Measurements from ENCODE around the gene CTSD. TPM values are rescaled to one million over a fixed set of nuclear protein-coding genes. Genes with fewer than 3 reads are reported as not detected.
"Not testable (repeated sequence)": the region's sequence is repeated elsewhere in the genome, so short reads cannot be mapped to it uniquely, and the experiment has no call there.

Gene CTSD
- polyA plus RNA-seq, 3 donors = 192 to 255 (median 211) TPM

DNA sequence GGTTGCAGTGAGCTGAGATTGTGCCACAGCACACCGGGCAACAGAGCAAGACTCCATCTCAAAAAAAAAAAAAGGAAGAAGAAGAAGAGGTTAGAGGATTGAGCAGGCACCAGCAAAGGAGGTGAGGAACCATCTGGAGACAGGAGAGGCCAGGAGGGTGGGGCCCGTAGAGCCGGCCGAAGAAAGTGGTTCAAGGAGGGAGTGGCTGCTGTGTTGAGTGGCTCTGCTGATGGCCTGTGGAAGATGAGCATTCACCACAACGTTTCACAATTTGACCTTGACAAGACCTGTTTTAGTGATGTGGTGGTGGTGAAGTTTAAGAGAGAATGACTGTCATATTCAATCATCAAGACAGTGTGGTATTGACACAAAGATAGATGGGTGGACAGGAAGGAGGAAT, 6.8 kb upstream of the CTSD start:
- DNase-seq (ENCODE audit: low read depth in 3 of 3, low spot score in 2 of 3) = no peak

DNA sequence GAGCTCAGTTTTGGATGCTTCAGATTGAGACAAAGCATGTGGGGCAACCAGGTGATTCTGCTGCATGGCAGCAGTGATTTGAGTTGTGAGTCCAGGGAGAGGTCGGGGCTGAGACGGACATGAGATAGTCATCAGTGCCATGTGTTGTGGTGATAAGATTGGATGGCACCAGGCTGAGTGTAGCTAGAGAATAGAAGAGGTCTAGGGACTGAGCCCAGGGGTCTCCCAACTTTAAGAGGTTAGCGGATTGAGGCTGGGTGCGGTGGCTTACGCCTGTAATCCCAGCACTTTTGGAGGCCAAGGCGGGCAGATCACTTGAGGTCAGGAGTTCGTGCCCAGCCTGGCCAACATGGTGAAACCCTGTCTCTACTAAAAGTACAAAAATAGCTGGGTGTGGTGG, 6.3 kb upstream of the CTSD start:
- no peak for DNase-seq (ENCODE audit: low read depth in 3 of 3, low spot score in 2 of 3)

GRCh38 chr11:1769304-1769936, 5.7 kb upstream of the CTSD start:
- DNase-seq (ENCODE audit: low read depth in 3 of 3, low spot score in 2 of 3) = not testable (repeated sequence)

GRCh38 chr11:1768141-1768469, 4.4 kb upstream of the CTSD start:
- no peak for DNase-seq (ENCODE audit: low read depth in 3 of 3, low spot score in 2 of 3)

- DNase-seq (ENCODE audit: low read depth in 3 of 3, low spot score in 2 of 3) = no peak
Observed at GRCh38 chr11:1767399-1768140, 3.8 kb upstream of the CTSD start.

DNA sequence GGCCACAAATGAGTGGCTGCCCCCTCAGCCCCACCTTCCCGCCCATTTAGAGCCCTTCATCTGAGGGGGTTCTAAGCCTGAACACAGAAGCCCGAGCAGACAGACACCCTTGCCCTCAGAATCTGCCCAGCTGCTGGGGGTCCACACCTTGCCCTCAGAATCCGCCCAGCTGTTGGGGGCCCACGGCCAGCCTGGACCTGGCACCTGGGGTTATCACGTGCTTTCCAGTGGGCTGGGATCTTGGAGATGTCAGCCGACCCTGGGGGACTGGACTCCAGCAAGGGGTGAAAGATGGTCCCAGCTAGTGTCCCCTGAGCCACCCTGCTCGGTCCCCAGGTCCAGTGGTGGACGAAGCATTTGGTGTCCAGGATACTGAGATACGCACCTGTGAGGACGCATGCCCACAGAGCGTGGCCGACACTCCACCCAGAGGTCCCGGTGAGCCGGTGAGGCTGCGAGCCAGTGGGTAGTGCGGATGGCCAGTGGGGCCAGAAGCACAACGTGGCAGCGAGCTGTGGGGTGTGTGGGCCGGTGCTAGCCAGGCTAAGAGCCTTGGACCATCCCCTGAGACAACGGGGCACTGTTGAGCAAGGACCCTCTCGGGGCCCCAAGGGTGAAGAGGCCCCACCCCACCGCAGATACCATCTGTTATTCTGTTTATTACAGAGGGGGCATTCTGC, 3.1 kb upstream of the CTSD start:
- DNase-seq (ENCODE audit: low read depth in 3 of 3, low spot score in 2 of 3) = no peak

GRCh38 chr11:1765871-1766718, 2.4 kb upstream of the CTSD start:
- no peak for DNase-seq (ENCODE audit: low read depth in 3 of 3, low spot score in 2 of 3)

GRCh38 chr11:1763336-1763795, 361 bp downstream of the CTSD start:
- no peak for DNase-seq (ENCODE audit: low read depth in 3 of 3, low spot score in 2 of 3)

GRCh38 chr11:1762537-1763302, 1.0 kb downstream of the CTSD start:
- DNase-seq (ENCODE audit: low read depth in 3 of 3, low spot score in 2 of 3) = no peak

GRCh38 chr11:1761857-1762536, 1.7 kb downstream of the CTSD start:
- DNase-seq (ENCODE audit: low read depth in 3 of 3, low spot score in 2 of 3) = no peak

DNA sequence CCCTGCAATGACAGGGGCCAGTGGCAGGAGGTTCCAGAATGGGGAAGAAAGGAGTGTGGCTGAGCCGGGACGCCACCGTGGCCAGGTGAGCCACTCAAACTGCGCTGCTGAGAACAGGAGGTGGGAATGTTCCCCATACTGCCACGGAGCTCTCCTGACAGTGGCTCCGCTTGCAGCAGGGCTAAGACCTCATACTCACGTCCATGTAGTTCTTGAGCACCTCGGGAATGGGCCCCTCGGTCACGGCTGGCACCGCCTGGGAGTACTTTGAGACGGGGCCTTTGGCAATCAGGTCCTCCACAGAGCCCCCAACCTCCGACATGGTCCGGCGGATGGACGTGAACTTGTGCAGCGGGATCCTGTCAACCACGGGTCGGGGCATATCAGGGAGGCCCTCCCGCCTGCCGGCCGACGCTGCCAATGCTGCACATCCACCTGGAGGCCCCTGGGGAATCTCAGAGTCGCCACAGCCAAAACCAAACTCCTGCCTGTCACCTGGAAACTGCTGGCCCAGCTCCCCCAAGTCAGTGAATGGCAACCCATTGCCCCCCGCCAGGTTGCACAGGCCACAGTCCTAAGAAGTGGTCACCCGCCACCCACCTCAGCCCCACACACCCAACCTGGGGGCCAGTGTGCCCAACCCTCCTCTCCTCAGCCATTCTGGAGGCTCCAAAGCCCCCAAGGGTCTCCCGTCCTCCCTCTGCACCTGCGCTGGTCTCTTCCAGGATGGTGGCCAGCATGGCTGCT, 2.4 kb downstream of the CTSD start:
- DNase-seq (ENCODE audit: low read depth in 3 of 3, low spot score in 2 of 3) = no peak

DNA sequence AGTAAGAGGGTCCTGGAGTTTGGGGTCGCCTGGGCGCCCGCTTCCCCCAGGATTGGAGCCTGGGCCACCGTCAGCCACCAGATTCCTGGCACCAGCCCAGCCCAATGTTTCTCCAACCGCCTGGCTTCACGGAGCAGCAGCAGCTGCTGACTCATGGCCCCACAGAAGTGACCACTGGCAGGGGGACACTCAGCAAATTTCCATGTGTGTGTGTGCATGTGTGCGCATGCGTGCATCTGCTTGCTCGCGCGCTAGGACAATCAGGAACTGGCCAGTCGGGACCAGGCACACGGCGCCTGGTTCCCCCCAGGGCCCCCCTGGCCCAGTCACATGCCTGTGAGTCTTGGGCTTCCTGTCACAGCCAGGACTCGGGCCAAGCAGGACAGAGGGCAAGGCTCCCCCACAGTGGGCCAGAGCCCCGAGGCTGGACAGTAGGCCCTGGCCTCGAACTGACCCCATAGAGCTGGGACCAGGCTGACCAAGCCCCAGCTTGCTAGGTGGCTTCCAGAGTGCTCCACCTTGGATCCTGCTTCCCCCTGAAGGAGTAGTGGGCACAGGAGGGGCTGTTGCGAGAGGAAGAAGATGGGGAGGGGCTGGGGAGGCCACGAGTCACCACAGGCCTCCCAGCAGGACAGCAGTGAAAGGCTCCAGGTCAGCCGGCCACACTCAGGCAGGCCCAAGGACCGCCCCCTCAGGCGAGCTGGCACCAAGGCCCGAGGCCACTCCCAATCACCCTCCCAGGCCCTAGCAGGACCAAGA, 3.2 kb downstream of the CTSD start:
- DNase-seq (ENCODE audit: low read depth in 3 of 3, low spot score in 2 of 3) = no peak

DNA sequence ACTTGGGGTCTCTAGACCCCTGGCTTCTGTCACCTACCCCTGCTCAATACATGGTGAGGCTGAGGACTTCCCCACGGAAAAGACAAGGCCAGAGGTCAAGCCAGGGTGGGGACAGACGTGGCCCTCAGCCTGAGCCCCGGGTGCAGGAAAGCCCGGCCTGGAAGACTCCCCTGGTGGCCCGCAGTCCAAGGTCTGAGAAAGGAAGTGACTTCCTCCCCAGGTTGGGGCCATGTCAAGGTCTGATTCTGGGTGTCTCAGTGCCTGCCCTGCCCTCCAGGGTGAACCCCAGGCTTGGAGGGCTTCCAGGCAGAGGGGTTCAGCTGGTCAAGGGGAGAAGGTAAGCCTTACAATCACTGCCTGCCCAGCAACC, 3.9 kb downstream of the CTSD start:
- DNase-seq (ENCODE audit: low read depth in 3 of 3, low spot score in 2 of 3) = no peak

DNA sequence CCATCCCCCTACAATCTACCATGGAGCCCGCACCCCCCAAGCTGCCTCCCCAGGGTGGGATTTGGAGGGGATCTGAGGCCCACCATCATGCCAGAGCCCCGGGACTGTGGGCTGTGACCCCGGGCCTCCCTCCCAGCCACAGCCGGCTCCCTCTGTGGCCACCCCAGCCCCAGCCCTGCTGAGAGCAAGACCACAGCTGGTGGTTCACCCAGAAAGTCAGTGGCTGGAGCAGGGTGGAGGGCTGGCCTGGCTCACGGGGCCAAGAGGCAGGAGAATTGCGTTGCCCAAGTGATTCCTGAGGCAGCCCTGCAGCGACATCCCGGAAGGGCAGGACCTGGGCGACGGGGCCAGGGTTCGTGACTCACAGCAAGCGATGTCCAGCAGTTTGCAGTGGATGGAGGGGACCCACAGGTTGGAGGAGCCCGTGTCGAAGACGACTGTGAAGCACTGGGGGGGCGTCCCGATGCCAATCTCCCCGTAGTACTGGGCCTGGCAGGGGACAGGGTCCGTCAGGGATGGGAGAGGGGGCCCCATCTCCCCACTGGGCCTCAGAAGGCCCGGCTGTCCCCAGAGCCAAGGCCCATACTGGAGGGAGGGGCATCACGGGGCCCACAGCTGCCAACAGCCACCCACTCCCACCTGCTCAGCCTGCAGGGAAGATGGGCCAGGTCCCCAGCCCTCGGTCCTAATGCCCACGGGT, 4.4 kb downstream of the CTSD start:
- DNase-seq (ENCODE audit: low read depth in 3 of 3, low spot score in 2 of 3) = no peak

GRCh38 chr11:1758611-1759150, 5.0 kb downstream of the CTSD start:
- DNase-seq (ENCODE audit: low read depth in 3 of 3, low spot score in 2 of 3) = no peak

DNA sequence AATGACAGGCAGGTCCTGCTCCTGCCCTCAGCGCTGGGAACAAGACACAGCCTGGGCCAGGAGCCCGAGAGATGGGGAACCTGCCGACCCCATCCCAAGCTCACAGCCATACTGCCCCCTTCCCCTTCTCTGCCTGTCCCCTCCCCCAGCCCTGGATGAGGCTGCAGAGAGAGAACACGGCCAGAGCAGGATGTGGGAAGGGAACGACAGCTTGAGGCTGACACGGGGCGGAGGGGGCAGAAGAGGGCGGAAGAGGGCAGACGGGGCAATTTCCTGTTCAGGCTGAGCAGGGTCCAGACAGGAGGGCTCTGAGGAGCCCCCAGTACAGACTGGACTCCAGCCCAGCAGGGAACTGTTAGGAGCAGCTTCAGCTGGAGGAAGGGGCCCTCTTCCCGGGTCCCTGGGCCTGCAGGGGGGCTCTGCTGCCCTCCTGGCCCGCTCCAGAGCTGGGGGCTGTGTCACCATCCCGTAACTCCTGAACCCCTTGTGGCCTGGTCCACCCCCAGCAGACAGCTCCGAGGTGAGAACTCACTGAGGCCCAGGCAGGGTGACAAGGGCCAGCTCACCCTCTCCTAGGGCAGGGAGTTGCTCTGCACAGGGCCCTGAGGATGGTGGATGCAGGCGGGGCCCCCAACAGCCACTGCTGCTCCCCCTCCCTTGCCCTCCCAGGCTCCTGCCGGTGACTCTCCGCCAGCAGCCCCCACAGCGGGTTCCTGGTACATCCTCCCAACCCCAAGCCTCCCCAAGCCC, 5.7 kb downstream of the CTSD start:
- DNase-seq (ENCODE audit: low read depth in 3 of 3, low spot score in 2 of 3) = no peak
